22Rv1 (cell line): ENCODE data around the gene FGF4.

Source experiments
- H3K27ac ChIP-seq: fragments of 450-650 bp; 2 replicates; pipeline ENCODE4 v1.5.1; 2017
- ZFX ChIP-seq: fragments of 450-650 bp; IDR thresholded peaks from 2 replicates; pipeline ENCODE4 v1.6.1; 2017; ENCODE audit warnings: antibody characterized with exemption, borderline replicate concordance
- TF ChIP-seq, protein P1 (sequence below): fragments of 450-650 bp; IDR thresholded peaks from 2 replicates; pipeline ENCODE4 v1.5.1; 2017; ENCODE audit warnings: mild to moderate bottlenecking

The FGF4 gene

DNA sequence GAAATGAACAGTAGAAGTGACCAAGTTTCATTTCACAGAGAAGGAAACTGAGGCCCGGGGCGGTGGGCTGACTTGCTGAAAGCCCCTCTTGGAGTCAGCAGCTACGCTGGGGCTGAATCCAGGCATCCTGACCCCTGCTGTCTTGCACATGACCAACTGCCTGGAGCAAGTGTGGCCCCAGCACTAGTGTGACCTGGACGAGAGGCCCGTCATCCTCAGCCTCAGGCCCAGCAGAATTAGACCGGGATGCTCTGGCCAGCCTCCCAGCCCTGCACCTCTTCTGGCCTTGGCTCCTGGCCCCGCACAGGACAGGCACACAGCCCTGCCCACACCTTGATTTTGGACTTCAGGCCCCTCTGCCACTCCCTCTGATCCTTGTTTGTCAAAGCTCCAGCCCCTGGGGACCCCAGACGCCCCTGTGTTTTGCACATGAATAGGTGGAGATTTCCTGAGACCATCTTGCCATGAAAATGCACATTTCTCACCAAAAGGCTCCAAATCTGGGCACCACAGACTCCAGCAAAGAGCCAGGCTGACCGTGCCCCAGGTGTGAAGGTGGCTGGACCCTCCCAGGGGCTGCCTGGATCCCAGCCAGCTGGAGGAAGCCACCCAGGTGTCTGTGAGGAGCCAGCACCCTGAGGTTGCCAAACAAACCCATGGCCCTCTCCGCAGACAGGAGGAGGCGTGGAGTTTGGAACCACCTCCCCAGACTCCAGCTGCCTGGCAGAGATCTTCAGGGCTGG lies 24.9 kb downstream of the FGF4 start:
- H3K27ac ChIP-seq, result no peak overlapping the region
- TF ChIP-seq, protein P1, sequence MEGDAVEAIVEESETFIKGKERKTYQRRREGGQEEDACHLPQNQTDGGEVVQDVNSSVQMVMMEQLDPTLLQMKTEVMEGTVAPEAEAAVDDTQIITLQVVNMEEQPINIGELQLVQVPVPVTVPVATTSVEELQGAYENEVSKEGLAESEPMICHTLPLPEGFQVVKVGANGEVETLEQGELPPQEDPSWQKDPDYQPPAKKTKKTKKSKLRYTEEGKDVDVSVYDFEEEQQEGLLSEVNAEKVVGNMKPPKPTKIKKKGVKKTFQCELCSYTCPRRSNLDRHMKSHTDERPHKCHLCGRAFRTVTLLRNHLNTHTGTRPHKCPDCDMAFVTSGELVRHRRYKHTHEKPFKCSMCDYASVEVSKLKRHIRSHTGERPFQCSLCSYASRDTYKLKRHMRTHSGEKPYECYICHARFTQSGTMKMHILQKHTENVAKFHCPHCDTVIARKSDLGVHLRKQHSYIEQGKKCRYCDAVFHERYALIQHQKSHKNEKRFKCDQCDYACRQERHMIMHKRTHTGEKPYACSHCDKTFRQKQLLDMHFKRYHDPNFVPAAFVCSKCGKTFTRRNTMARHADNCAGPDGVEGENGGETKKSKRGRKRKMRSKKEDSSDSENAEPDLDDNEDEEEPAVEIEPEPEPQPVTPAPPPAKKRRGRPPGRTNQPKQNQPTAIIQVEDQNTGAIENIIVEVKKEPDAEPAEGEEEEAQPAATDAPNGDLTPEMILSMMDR, result no peak

DNA sequence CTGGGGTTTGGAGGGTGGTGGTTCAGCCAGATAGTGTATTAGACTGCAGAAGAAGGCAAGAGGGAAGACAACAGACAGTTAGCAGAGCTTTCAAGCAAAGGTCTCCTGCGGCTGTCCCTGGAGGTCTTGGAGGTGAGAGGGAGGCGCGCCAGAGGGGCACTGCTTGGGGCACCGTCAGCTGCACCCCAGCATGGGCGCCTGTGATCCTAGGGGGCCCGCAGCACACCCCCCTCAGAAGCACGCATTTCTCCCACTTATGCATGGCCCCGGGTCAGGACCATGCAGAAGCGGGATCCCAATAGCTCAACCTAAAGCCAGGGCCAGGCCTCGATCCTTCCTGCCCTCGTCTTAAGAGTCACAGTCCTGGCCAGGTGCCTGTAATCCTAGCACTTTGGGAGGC lies 26.5 kb downstream of the FGF4 start:
- no peak overlapping the region for H3K27ac ChIP-seq
- TF ChIP-seq ZFX, result no peak
- TF ChIP-seq, protein P1, result no peak

DNA sequence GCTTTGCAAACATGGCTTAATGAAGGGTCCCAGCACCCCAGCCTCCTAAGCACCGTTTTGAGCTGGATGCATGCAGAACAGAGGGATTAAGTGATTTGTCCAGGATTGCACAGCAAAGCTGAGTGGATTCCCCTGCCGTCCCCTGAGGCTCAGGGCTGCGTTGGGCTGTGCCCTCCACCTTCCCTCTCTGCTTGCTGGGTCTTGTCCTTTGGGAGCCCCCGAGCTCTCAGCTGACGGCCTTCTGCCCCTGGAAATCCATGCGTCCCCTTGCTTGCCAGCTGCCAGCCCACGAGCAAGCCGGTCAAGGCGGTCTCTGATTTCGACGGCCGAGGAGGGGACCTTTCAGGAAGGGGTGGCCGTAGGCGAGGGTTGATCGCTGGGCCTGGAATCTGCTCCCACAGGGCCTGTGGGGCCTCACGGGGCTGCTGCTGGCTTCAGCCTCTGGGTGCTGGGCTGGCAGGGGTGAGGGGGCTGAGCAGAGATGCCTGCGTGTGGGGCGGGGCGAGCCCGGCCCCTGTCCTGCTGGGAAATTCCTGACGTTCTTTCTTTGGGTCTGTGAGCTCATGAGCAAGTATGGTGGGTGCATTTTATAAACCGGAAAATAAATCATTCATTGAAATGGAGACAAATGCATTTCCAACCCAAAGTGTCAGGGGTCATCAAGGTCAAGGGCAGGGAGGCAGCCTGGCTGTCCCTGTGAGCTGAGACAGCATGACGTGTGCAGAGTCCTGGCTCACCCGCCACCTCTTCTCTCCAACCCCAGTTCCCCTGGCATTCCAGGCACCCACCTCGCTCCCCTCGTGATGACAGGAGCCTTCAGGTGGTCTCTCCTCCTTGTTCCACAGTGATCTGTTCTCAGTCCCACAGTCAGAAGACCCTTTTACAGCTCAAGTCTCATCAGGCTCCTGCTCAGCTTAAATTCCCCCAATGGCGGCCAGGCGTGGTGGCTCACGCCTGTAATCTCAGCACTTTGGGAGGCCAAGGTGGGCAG lies 28.1 kb downstream of the FGF4 start:
- no peak overlapping the region for H3K27ac ChIP-seq
- no peak for TF ChIP-seq ZFX

DNA sequence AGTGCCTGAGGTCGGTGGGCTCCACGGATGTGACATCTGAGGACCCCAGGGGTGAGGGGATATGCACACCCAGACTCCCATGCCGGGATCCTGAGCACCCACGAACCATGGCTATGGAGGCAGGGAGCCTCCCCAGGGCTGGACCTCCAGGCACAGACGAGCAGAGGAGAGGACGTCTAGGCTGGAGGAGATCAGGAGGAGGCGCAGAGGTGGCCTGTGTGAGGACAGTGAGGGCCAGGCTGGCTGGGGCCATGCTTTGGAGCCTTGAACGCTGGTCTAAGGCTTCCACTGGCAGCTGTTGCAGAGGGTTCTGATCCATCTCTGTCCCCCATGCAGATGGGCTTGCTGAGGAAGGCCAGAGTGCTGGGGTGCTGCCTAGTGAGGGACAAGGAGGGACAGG lies 29.0 kb downstream of the FGF4 start:
- TF ChIP-seq ZFX, result no peak
- TF ChIP-seq, protein P1, result no peak
- H3K27ac ChIP-seq, result no peak overlapping the region

DNA sequence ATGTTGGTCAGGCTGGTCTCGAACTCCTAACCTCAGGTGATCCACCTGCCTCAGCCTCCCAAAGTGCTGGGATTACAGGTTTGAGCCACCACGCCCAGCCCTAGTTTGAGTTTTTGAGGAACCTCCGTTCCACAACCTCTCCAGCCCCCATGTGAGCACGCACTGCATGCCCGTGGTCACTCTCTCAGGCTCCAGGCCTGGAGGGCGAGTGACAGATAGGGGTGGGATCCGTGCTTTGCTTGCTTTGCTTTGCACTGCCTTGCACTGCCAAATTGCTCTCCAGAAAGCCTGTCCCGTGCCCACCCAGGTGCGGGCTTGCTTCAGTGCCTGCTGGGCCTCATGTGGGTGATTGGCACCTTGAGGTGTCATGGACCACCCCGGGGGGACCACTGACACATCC lies 29.9 kb downstream of the FGF4 start:
- TF ChIP-seq ZFX, result no peak
- TF ChIP-seq, protein P1, result no peak
- no peak overlapping the region for H3K27ac ChIP-seq

DNA sequence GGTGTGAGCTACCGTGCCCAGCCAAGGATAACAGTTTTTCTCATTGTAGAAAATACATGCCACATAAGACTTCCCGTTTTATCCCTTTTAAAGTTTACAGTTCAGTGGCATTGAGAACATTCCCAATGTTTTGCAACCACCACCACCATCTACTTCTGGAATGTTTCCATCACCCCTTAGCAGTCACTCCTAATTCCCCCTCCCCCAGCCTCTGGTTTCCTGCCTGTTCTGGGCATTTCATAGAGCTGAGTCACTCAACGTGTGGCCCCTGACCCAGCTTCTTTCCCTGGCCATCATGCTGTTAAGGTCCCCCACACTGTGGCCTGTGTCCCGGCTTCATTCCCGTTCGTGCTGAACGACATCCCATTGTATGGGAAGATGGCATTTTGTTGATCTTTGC lies 30.7 kb downstream of the FGF4 start:
- H3K27ac ChIP-seq, result no peak overlapping the region
- no peak for TF ChIP-seq ZFX
- TF ChIP-seq, protein P1, result no peak

DNA sequence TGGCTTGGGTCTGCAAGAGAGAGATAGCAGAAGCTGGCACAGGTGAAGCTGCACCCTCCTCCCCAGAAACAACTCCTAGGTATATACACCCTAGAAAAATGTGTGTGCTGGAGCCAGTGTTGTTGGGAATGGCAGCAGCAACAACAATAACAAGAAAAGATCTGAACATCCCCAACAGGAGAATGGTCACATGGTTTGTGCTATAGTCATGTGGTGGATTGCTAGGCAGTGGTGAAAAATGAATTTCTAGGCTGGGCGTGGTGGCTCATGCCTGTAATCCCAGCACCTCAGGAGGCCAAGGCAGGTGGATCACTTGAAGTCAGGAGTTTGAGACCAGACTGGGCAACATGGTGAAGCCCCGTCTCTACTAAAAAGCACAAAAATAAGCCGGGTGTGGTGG lies 40.3 kb downstream of the FGF4 start:
- H3K27ac ChIP-seq, result no peak overlapping the region
- TF ChIP-seq ZFX, result no peak
- TF ChIP-seq, protein P1, result no peak
